ENCODE measurements around the gene CPXM2.

DNA sequence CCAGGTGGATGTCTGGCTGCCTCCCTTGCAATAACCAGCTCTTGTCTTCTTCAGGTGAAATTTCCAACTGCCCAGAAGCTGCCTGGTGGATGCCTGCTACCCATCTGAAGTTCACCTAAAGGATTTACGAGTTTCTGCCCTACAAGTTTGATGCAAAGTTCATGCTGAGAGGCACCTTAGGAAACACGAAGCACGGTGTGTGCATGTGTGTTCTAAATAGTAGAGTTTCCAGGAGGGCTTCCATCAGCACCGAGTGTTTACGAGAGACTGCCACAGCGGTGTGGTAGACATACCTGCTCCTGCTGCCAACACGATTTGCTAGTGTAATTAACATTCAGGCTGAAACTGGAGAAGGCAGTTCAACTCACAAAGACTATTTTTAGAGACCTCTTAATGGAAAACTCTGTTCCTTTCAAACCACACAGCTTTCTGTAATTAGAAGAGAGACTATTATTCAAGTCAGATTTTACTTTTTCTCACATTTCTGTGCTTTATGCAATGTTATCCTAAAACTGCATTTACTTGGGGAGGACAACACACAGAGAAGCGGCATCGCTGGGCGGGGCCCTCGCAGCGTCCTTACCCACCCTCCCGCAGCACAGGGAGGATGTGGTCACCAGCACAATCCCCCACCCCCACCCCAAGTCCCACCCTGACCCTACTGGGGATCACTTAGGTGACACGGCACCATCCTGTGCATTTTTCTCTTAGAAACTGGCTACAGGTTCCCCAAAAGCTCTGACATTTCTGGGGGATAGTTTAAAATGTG lies 15.5 kb upstream of the CPXM2 start:
- TF ChIP-seq SIN3A (IDR thresholded peaks at IDR 0.05; ENCODE audit: borderline replicate concordance, low read depth, low read length) (no peak), GATA2 (CRISPR knock-in tag; IDR thresholded peaks at IDR 0.05) (no peak), NRF1 (IDR thresholded peaks at IDR 0.05; ENCODE audit: low read depth, low read length) (no peak), TCF12 (IDR thresholded peaks at IDR 0.05) (no peak), POLR2AphosphoS5 (IDR thresholded peaks at IDR 0.05; ENCODE audit: low read depth, low read length) (no peak), RAD21 (IDR thresholded peaks at IDR 0.05; ENCODE audit: low read length) (no peak), JUND (IDR thresholded peaks at IDR 0.05) (no peak), CHD2 (IDR thresholded peaks at IDR 0.05; ENCODE audit: low read length, partially characterized antibody) (no peak)
- TF ChIP-seq, protein P1, sequence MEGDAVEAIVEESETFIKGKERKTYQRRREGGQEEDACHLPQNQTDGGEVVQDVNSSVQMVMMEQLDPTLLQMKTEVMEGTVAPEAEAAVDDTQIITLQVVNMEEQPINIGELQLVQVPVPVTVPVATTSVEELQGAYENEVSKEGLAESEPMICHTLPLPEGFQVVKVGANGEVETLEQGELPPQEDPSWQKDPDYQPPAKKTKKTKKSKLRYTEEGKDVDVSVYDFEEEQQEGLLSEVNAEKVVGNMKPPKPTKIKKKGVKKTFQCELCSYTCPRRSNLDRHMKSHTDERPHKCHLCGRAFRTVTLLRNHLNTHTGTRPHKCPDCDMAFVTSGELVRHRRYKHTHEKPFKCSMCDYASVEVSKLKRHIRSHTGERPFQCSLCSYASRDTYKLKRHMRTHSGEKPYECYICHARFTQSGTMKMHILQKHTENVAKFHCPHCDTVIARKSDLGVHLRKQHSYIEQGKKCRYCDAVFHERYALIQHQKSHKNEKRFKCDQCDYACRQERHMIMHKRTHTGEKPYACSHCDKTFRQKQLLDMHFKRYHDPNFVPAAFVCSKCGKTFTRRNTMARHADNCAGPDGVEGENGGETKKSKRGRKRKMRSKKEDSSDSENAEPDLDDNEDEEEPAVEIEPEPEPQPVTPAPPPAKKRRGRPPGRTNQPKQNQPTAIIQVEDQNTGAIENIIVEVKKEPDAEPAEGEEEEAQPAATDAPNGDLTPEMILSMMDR (IDR thresholded peaks at IDR 0.05): no peak
- TF ChIP-seq, protein P2, sequence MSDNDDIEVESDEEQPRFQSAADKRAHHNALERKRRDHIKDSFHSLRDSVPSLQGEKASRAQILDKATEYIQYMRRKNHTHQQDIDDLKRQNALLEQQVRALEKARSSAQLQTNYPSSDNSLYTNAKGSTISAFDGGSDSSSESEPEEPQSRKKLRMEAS (IDR thresholded peaks at IDR 0.05; ENCODE audit: low read depth): no peak

Measured in SK-N-SH (cell line).